Measurements from ENCODE around the gene EEF1AKMT4.

EEF1AKMT4 gene

DNA sequence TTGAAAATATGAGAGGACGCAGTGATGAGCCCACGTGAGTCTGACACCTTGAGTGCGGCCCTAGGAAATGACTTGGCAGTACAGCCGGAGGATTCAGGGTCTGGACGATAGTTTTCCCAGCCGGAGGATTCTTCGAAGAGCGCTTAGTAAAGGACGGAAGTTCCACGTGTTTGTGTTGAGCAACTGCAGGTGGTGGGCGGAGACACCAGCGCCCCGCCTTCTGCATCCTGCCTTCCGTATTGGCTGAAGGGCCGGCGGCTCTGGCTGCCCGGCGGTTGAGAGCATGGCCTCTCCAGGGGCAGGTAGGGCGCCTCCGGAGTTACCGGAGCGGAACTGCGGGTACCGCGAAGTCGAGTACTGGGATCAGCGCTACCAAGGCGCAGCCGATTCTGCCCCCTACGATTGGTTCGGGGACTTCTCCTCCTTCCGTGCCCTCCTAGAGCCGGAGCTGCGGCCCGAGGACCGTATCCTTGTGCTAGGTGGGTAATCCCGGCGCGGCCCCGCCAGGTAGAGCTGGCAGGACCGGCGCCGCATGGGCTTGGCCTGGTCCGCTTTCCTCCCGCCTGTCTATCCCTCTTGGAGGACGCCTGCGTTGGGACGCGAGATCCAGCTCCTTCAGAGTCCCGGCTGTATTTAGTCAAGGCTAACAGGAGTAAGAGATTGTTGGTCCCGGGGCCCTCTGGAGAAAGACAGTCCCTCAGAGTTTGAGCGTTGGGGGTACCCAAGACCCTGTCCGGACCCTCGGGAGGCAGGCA, at the start of gene EEF1AKMT4:
TSS of gene EEF1AKMT4 (plus strand) at position 261 of the 755 bp plus-strand sequence. CDS start at position 284, 23 bp downstream.
- DNase-seq: peak; percentile 95

DNA sequence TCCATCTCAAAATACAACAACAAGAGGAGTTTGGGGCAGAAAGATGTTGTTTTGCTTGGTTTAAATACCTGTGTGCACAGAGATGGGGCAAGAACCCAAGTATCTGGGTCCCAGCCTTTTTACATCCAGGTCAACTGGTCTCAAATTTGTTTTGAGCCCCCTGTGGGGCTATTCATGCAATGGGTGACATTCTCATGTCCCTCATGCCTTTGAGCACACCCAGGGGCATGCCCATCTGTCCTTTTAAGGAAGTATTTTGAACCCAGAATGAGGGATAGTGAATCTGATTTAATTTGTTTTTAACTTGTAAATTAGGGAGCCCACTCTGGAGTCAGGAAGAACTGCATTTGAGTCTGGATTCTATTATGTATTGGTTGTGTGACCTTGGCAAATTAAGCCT, 48.6 kb upstream of the EEF1AKMT4 start:
- no peak for DNase-seq

DNA sequence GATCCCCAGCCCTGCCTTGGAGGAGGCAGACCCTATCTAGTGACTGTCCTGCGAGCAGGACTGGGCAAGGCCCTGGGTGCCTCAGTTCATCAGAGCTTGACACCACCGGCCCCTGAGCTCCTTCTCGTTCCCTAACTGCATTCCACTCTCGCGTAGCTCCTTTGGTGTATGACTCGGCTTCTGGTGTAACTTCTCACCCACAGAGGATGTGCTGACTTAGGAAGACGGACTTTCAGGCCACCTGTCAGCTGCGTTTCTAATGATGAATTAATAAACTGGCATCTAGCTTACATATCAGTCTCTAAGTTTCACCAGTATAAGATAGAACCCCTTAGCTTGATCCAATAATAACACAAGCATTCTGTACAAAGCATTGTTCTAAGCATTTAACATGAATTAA, 45.9 kb upstream of the EEF1AKMT4 start:
- DNase-seq: no peak

DNA sequence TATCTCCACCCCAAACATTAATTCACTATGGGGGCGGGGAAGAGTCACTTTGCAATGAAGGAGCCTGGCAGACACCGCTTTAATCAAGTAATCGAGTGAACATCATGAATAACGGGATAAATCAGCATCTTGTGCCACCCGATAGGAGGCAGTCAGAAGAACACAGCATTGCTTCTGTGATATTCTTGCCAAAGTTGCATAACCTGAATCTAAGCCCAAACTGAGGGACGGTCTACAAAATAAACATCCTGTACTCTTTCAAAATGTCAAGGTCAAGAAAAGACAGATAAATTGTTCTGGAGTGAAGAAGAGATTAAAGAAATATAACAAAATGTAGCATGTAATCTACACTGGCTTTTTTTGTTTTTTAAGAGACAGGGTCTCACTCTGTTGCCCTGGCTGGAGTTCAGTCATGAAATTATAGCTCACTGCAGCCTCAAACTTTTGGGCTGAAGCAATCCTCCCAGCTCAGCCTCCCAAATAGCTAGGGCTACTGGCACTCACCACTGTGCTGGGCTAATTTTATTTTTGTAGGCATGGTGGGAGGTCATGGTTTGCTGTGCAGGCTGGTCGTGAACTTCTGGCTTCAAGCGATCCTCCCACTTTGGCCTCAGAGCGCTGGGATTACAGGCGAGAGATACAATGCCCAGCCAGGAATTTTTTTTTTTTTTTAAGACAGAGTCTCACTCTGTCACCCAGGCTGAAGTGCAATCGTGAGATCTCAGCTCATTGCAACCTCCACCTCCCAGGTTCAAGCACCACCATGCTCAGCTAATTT, 40.1 kb upstream of the EEF1AKMT4 start:
- DNase-seq: no peak

DNA sequence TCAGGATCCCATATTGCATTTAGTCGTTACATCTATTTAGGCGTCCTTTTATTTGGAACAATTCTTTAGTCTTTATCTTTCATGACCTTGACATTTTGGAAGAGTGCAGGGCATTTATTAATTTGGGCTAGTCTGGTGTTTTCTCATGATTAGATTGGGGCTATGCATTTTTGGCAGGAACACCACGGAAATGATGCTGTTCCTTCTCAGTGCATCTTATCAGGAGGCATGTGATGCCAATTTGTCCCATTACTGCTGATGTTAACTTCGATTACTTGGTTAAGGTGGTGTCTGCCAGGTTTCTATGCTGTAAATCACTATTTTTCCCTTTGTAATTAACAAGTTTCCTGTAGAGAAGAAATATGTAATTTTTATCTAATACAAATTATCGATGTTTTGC, 38.2 kb upstream of the EEF1AKMT4 start:
- DNase-seq: no peak

DNA sequence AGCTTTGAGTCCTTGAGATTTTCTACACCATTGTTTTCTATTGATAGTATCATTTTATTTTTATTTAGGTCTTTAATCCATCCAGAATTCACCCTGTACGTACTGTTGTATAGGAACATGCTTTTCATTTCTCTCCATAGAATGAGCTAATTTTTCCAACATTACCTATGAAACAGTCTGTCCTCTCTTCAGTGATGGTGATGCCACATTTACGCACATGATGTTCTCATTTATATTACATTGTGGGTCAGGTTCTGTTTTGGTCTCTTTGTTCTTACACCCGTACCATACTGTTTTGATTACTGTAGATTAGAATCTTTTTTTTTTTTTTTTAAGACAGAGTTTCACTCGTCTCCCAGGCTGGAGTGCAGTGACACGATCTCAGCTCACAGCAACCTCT, 37.8 kb upstream of the EEF1AKMT4 start:
- DNase-seq: no peak

DNA sequence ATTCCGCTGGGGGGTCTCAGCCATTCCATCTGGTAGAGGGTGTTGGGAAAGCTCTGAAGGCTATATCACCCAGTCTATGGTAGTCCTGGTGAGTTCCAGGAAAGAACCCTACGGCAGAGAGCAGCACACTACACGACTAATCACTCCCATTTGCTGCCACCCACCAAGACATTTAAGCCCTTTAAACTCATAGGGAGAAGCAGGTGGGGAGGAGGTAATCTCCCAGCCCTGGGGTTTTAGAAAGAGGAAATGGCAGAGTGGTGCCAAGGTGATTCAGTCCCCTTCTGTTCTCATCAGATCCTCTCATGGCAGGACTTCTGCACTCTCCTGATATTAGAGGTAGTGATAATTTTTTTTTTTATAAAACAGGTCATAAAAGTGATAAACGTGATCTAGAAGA, 30.7 kb upstream of the EEF1AKMT4 start:
- no peak for DNase-seq

DNA sequence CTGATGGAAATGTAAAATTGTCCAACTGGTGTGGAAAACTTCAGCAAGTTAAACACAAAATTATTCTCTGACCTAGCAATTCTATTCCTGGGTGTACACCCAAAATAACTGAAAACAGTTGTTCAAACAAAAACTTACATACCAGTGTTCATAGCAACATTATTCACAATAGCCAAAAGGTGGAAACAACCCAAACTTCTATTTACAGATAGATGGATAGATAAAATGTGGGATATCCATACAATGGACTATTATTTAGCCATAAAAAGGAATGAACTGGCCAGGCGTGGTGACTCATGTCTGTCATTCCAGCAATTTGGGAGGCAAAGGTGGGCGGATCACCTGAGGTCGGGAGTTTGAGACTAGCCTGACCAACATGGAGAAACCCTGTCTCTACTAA, 27.0 kb upstream of the EEF1AKMT4 start:
- DNase-seq: no peak

DNA sequence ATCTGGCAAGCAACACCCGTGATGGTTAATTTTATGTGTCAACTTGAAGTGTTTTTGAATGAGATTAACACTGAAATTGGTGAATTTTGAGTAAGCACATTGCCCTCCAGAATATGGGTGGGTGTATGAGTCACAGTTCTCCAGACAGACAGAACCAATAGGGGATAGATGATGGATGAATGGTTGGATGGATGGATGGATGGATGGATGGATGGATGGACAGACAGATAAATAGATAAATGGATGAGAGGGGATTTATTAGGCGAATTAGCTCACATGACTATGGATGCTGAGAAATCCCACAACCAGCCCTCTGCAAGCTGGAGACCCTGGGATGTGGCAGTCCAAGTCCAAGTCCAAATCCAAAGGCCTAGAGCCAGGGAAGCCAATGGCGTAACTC, 25.5 kb upstream of the EEF1AKMT4 start:
- DNase-seq: no peak

DNA sequence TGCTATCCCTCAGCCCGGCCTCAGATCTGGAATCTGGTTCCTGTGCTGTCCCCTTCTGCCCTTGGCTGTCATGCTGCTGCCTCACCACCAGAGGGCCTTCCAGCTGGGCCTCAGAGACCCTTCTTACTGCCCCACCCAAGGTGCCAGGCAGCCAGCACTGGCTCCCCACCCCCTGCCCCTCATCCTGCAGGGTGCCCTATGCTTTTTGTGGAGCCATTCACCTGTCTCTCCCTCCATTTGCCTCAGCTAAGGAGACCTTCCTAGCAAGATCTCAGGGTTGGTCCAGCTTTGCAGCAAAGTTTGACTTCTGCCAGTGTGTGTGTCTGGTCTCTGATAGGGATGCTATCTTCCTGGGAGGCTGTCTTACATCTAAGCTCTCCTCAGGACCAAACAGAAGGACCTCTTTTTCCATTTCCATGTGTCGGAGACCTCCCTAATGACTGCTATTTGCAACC, 22.0 kb upstream of the EEF1AKMT4 start:
- DNase-seq: no peak

DNA sequence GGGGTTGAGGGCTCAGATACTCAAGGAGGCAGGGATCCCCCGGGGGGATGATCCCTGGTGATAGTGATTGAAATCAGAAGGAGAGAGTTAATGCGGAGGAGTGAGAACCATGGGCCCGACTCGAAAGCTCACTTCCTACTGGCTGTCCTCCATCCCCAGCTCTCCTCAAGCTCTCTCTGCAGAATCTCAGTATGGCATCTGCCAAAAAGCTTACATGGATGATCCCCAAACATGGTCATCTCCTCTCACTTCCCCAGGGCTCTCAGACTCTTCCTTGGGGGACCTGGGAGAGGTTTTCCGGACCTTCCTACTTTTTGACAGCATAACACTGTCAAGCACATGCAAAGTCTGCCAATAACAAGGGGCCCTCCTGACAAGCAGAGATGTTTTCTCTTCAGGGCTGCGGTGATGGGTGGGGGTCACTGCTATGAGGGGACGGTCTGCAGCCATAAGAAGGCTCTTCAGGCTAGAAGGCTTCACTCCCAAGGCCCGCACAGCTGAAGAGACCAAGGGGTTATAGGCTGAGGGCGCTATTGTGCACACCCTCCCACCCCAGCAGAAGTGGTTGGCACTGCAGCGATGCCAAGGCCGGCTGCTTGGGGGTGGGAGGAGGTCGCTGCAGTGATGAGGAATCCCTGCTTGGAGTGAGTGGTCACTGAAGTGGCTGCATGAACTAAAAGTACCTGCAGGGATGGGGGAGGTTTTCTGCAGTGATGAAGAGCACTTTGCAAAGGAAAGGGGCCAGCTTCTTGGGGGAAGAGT, 20.9 kb upstream of the EEF1AKMT4 start:
- no peak for DNase-seq

DNA sequence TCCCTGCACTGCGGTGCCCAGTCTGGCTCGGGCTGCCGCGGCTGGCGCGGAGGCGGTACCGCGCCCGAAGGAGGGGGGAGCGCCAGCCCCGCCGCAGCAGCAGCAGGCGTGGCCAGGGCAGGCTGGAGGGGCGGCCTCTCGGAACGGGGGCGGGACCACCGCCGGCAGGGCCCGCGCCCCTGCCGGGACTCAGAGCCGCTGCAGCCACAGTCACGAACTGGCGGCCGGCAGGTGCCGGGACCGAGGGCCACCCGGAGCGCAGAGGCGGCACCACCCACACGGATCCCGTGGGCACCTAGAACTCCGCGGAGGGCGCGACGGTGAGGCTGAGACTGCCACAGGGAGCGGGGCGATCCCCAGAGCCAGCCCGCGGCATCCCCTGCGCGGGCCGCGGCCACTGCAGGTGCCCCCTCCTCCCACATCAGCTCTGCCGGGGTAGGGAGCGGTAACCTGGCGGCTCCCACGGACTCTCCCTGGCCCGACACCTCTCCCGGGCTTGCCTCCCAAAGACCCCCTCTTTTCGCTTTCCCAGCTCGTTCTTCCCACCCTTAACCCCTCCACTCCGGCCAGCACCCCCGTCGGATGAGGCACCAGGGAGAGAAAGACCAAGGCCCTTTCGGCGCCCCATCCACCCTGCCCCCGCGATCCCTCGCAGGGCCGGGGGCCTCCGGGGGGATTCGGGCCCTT, 19.9 kb upstream of the EEF1AKMT4 start, which contains the start of gene VWA5B2:
TSS of gene VWA5B2 (plus strand) at position 192 of the 687 bp plus-strand sequence. CDS start 944 bp downstream, outside the sequence.
- peak; percentile 24 for DNase-seq

DNA sequence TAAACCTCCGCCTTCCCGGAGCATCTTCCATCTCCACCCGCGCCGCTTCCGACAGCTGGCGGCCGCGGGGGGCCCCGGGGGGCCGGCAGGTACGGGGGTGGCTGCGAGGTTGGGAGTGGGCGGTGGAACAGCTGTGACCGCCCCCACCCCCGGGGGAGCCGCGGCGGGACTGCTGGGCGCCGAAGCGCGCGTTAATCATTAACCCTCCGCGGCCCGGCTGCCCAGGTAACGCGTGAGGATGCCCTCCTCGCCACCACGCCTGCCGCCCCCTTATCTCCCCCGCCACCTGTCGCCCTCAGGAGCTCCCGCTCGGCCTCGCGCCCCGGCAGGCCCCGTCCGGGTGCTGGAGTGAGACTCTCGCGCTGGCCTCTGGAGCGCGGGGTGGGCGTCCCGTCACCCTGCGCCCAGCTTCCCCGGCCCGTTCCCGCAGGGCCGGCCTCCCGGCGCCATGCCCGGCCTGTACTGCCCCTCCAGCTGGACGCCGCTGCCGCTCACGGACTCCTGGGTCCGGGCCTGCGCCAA, 19.3 kb upstream of the EEF1AKMT4 start:
- DNase-seq: no peak

DNA sequence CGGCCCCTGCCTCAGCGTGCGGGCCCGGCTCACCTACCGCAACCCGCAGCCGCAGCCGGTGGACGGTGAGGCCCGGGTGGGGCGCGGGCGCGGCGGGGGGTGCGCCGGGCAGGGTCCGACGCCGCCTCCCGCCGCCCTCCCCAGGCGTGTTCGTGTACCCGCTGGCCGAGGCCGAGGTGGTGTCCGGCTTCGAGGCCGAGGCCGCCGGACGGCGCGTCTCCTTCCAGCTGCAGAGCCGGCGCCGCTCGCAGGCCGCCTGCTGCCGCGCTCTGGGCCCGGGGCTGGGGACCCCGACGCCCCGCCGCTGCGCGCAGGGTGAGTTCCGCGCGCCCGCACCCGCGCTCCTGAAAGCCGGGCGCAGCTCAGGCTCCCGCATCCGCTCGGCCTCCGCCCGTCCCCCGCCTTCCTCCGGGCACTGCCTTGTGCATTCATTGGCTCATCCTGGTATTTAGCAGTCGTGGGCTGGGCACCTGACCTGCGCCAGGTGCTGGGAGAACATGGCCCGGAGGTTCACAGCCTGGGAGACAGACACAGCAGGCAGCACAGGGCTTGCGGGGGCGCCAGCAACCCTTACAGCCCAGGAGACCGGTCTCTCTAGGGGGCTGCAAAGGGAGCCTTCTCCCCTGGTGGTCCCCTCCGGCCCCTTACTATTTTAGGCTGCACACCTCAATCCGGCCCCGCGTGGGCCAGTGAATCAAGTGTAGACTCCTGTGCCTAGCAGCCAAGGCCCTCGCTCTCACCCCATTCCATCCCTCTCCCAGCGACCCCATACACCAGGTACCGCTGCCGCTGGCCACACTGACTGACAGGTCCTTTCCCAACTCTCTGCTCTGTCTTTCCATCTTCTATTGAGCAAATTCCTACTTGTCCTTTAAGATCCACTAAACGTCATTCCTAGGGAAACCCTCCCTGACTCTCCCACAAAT, 18.6 kb upstream of the EEF1AKMT4 start:
- no peak for DNase-seq

DNA sequence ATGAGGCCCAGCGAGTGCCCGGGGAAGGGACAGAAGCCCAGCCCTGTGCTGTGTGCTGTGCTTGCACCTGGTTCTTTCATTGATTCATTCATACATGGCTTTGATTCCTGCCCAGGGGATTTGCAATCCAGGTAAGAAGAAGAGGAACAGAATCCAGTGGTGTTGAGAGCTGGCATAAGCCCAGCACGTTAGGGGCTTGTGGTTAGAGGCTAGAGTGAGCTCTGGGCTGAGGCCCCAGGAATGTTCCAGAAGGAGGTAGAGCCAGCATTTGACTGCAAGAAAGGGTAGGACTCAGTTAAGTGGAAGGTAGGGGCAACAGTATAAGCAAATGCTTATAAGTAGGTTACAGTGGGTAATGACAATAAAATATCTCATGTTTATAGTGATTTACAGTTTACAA, 17.8 kb upstream of the EEF1AKMT4 start:
- DNase-seq: peak; percentile 23

DNA sequence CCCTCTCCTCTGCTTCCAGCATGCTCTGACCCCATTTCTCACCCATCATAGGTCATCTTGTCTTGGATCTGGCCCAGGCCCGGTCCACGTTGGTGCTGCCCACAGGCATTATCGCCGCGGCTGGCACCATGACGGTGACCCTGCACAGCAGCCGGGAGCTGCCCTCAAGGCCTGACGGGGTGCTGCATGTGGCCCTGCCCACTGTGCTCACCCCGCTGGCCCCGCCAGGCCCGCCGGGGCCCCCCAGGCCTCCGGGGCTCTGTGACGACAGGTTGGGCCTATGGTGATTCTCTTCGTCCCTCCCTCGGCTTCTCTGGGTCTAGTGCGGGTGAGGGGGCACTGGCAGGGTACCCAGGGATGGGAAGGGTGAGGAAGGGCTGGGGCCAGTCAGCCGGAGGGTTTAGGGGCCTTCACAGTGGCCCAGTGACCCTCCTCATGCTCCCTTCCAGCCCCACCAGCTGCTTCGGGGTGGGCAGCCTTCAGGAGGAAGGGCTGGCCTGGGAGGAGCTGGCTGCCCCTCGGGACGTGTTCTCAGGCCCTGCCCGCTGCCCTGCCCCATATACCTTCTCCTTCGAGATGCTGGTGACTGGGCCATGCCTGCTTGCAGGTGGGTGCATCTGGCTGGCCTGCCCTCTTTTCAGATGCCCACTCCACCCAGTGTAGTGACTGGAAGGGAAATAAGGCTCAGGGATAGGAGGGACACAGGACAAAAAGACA, 16.2 kb upstream of the EEF1AKMT4 start:
- no peak for DNase-seq

DNA sequence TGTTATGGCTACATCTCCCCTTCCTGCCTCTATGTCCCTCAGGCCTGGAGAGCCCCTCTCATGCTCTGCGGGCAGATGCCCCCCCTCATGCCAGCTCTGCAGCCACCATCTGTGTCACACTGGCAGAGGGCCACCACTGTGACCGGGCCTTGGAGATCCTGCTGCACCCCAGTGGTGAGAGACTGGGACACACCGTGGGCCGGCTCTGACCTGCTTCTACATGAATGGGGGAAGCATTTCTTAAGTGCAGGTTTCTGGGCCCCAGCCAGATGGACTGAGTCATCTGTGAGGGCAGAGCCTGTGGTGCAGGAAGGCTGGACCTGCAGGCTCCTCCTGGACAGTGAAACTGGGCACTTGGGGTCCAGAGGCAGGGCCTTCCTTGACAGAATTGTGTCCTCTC, 15.2 kb upstream of the EEF1AKMT4 start:
- peak; percentile 13 for DNase-seq

DNA sequence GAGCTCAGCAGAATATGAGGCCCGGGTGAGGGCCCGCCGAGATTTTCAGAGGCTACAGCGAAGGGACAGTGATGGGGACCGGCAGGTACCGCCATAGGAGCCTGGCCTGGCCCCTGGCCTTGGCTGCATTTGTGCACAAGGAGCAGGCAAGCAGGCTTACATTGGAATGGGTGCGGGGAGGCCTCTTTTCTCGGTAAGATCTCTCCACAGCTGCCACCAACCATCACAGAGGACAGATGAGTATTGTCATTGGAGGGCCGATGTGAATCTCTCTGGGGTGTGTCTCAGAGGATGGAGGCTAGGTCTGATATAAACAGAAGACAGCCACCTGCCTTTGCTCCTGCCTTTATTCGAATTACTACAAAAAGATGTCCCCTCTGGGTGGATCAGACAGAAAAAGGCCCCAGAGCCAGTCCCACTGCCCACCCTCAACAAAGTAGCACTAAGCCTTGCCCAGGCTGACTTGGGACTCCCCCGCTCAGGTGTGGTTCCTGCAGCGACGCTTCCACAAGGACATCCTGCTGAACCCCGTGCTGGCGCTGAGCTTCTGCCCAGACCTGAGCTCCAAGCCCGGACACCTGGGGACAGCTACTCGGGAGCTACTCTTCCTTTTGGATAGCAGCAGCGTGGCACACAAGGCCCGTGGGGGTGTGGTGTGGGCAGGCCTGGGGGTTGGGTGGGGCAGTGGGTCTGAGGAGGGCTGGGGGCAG, 14.6 kb upstream of the EEF1AKMT4 start:
- no peak for DNase-seq

DNA sequence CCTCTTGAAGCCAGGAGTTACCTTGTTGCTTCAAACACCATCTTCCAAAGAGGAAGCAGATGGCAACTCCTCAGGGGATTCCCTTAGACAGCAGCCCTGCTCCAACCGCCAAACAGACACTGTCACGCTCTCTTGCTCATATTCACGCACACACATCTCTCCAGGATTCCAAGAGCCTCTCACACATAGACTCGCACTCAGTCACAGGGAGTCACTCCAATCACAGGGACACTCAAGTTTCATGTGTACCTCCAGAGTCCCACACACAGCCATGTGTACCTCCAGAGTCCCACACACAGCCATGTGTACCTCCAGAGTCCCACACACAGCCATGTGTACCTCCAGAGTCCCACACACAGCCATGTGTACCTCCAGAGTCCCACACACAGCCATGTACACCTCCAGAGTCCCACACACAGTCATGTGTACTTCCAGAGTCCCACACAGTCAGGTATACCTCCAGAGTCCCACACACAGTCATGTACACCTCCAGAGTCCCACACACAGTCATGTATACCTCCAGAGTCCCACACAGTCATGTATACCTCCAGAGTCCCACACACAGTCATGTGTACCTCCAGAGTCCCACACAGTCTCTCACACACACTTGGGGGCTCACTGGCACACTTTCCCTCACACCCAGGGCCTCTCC, 14.0 kb upstream of the EEF1AKMT4 start:
- DNase-seq: peak; percentile 15
